ENCODE results near the gene CHAT. TPM values are rescaled to one million over a fixed set of nuclear protein-coding genes. Genes with fewer than 3 reads are reported as not detected.

CHAT gene
- not detected in 2 replicates for total RNA-seq

GRCh38 chr10:49613882-49614241 is at the start of gene CHAT:
Gene CHAT, plus strand, starts transcription at chr10:49614037. Its CDS starts 153 bp downstream, at chr10:49614190.

GRCh38 chr10:49610114-49610457 is 3.8 kb upstream of the CHAT start, which contains the start of gene SLC18A3:
Gene SLC18A3, plus strand, starts transcription at chr10:49610310. Its CDS starts 431 bp downstream, at chr10:49610741.

GRCh38 chr10:49679480-49679893 is 65.7 kb downstream of the CHAT start, which contains the start of gene C10orf53:
Gene C10orf53, plus strand, starts transcription at chr10:49679651. Its CDS starts 47 bp downstream, at chr10:49679698.

Other genes starting within 250 kb of the CHAT start
- gene DRGX, start 217.9 kb upstream of the CHAT start, total RNA-seq, result not detected in 2 replicates
- 12.5 and 18.5 TPM in 2 replicates for gene ERCC6, start 74.9 kb upstream of the CHAT start, total RNA-seq
- gene SLC18A3, start 3.7 kb upstream of the CHAT start, total RNA-seq, result not detected in 2 replicates
- gene C10orf53, start 65.6 kb downstream of the CHAT start, total RNA-seq, result under 0.01 TPM in 1 of 2 replicates, not detected in the other
- gene OGDHL, start 148.3 kb downstream of the CHAT start, total RNA-seq, result 0.22 and 0.37 TPM in 2 replicates